ENCODE results near the gene OR2A5. TPM values are rescaled to one million over a fixed set of nuclear protein-coding genes. Genes with fewer than 3 reads are reported as not detected.
A peak's percentile ranks its signal among the peaks of the same experiment; 100 is the strongest.
"Not testable (repeated sequence)": the region's sequence is repeated elsewhere in the genome, so short reads cannot be mapped to it uniquely, and the experiment has no call there.

The OR2A5 gene
- total RNA-seq, 2 donors from 2014 or later, result not detected

- DNase-seq (no peak), ATAC-seq (no peak)
- intact Hi-C loops (cut with DNase I), result no loop called here
Observed at GRCh38 chr7:144028547-144028946, 20.2 kb upstream of the OR2A5 start.

DNA sequence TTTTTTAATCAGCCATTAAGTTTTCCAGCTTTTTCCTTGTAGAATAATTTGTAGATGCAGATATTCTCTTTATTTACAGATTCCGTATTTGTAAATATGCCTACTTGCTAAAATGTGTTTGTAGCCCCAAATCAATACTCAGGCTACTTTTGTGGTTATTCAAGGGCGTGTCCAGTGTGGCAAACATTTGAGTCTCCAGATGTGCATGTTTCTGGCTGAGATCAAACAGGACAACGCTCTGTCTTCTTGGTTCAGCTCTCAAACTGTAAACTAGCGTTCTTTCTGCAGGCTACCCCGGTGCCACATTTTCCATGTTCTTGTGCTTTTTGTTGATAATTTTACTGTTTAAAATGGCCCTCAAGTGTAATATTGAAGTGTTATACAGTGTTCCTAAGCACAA lies 16.2 kb upstream of the OR2A5 start:
- intact Hi-C loops (cut with DNase I), result no loop called here
- DNase-seq (no peak), ATAC-seq (no peak)

- no peak for ATAC-seq
- DNase-seq, result no peak
- intact Hi-C loops (cut with DNase I), result no loop called here
Observed at GRCh38 chr7:144032985-144033709, 15.6 kb upstream of the OR2A5 start.

GRCh38 chr7:144035385-144035784 lies 13.4 kb upstream of the OR2A5 start:
- no peak for DNase-seq
- no peak for ATAC-seq
- intact Hi-C loops (cut with DNase I), result no loop called here

GRCh38 chr7:144036302-144036885 lies 12.4 kb upstream of the OR2A5 start:
- no peak for DNase-seq
- intact Hi-C loops (cut with DNase I), result no loop called here
- no peak for ATAC-seq

GRCh38 chr7:144037414-144038035 lies 11.2 kb upstream of the OR2A5 start:
- DNase-seq (no peak), ATAC-seq (peak in 1 of 2 donors; percentile 86)
- intact Hi-C loops (cut with DNase I), result no loop called here

- intact Hi-C loops (cut with DNase I), result no loop called here
- DNase-seq (no peak), ATAC-seq (no peak)
Observed at GRCh38 chr7:144038887-144039286, 9.9 kb upstream of the OR2A5 start.

- no peak for ATAC-seq
- DNase-seq, result no peak
- intact Hi-C loops (cut with DNase I), result no loop called here
Observed at GRCh38 chr7:144049491-144049890, 743 bp downstream of the OR2A5 start.

GRCh38 chr7:144050093-144050492 lies 1.3 kb downstream of the OR2A5 start:
- DNase-seq (no peak), ATAC-seq (no peak)
- intact Hi-C loops (cut with DNase I), result no loop called here

GRCh38 chr7:144050884-144051283 lies 2.1 kb downstream of the OR2A5 start:
- DNase-seq; ATAC-seq; intact Hi-C loops (cut with DNase I): not testable (repeated sequence)

DNA sequence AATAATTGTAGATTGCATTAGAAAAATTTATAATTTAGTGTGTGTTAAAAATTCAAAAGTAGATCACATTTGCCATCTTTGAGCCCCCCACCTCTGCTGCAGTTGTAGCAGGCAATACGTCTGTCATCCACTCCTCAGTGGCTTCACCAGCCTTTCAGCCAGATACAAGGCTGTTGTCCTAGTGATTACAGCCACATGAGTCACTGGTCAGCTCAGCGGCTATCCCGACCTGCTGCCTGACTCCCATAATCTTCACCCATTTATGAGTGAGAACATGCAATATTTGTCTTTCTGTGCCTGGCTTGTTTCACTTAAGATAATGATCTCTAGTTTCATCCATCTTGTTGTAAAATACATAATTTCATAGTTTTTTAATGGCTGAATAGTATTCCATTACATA lies 9.2 kb downstream of the OR2A5 start:
- intact Hi-C loops (cut with DNase I), result no loop called here
- ATAC-seq (no peak), DNase-seq (no peak)

- DNase-seq, result no peak
- no peak for ATAC-seq
- intact Hi-C loops (cut with DNase I), result no loop called here
Observed at GRCh38 chr7:144063710-144064109, 15.0 kb downstream of the OR2A5 start.

GRCh38 chr7:144069511-144069910 lies 20.8 kb downstream of the OR2A5 start, which contains the start of gene OR2A25:
Gene OR2A25, plus strand, starts transcription at chr7:144069811. Its CDS starts 4,409 bp downstream, at chr7:144074220.
- DNase-seq, result no peak
- ATAC-seq, result no peak
- intact Hi-C loops (cut with DNase I), result no loop called here

GRCh38 chr7:144069953-144070352 lies 21.2 kb downstream of the OR2A5 start:
- intact Hi-C loops (cut with DNase I), result no loop called here
- ATAC-seq (no peak), DNase-seq (no peak)

GRCh38 chr7:144074374-144074773 lies 25.6 kb downstream of the OR2A5 start:
- DNase-seq, result no peak

DNA sequence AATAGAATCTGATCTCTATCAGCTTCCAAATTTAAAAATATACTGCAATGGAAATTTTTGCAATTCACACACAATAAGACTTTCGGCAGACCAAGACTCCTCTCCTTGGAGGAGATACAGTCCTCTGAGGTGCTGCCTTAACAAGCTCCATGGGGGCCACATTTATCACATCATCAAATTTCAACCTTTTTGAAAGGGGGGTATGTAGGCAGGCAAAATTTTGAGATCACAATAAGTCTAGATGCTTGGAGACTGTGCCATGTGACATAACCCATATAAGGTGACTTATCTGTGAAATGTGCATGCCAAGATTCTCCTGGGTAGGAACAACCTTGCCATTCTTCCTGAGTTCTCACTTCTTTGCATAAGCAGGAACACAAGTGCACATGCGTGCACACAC lies 37.2 kb downstream of the OR2A5 start, which contains the start of gene OR2A12:
TSS of gene OR2A12 (plus strand) at position 301 of the 400 bp plus-strand sequence. CDS start 8,830 bp downstream, outside the sequence.
- intact Hi-C loops (cut with DNase I), result no loop called here
- no peak for ATAC-seq
- DNase-seq, result no peak

More at GRCh38 chr7:144074374-144074773, 25.6 kb downstream of the OR2A5 start:
- intact Hi-C loops (cut with DNase I), result no loop called here
- no peak for ATAC-seq

DNA sequence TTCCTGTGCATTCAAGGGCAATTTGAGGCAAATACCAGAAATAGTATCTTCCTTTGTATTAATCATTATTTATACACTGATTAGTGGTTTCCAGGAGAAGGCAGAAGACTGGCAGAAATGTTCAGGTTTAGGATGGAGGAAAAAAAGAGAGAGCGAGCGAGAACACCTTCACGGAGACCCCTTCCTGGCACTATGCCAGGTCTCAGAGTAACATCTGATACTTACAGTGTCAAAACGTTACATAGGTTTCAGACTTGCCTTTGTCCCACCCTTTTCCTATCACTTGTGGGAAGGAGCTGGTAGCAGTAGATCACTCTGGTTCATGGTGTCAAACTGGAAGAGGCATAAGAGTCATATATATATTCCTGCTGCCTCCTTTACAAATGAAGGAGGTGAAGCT lies 38.0 kb downstream of the OR2A5 start:
- intact Hi-C loops (cut with DNase I), result no loop called here
- ATAC-seq, result no peak

DNA sequence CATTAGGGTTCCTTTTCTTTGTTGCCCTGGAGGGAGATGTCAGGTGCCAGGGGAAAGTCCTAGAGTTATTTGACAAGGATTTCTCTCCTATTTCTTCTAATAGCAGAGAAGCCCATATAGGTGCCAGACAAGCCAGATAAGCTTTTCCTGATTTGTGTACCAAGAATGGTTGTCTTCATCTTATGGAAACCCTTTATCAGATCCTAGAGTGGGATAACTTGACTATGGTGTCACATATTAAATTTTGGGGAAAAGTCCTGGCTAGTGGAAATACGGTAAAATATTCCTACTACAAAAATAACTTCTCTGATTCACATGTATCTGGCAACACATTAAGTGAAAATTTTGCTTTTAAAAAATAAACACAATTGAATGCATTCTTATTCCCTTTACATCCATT lies 38.5 kb downstream of the OR2A5 start:
- DNase-seq, result no peak

More for the DNA sequence above, 38.0 kb downstream of the OR2A5 start:
- DNase-seq, result no peak

DNA sequence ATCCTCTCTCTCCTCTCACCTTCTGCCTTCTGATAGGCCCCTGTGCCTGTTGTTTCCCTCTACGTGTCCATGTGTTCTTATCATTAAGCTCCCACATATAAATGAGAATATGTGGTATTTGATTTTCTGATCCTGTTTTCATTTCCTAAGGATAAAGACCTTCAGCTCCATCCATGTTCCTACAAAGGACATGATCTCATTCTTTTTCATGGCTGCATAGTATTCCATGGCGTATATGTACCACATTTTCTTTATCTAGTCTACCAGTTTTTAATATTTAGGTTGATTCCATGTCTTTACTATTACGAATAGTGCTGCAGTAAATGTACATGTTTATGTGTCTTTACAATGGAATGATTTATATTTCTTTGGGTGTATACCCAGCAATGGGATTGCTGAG lies 41.9 kb downstream of the OR2A5 start:
- ATAC-seq, result no peak
- DNase-seq, result no peak
- intact Hi-C loops (cut with DNase I), result no loop called here

More for the DNA sequence above, 38.5 kb downstream of the OR2A5 start:
- ATAC-seq, result no peak
- intact Hi-C loops (cut with DNase I), result no loop called here

- no peak for ATAC-seq
- intact Hi-C loops (cut with DNase I), result no loop called here
- no peak for DNase-seq
Observed at GRCh38 chr7:144098776-144099175, 50.0 kb downstream of the OR2A5 start.

All from left cardiac atrium (tissue), 4 donors.